Osteoblast (primary cell): ENCODE measurements around the gene NR2F1-AS1. TPM values are rescaled to one million over a fixed set of nuclear protein-coding genes. Genes with fewer than 3 reads are reported as not detected.

Experiments
- DNase-seq: peaks from one replicate; pipeline ENCODE4 v3.0.0; 2011; ENCODE audit warnings: low spot score, mixed read lengths; ENCODE audit not compliant: insufficient read length; ENCODE audit errors: missing footprints
- H2AFZ ChIP-seq: 2 replicates; pipeline ENCODE4 v1.6.0; 2011; ENCODE audit warnings: mild to moderate bottlenecking, low read length
- H3K27ac ChIP-seq: 2 replicates; pipeline ENCODE4 v1.5.1; 2011; ENCODE audit warnings: mild to moderate bottlenecking, low read depth, low read length, moderate library complexity
- H3K27me3 ChIP-seq: 2 replicates; pipeline ENCODE4 v1.6.0; 2012; ENCODE audit warnings: mild to moderate bottlenecking, control low read depth, inconsistent platforms, low read length, moderate library complexity; ENCODE audit not compliant: insufficient read depth
- H3K36me3 ChIP-seq: 2 replicates; pipeline ENCODE4 v1.5.1; 2011; ENCODE audit warnings: mild to moderate bottlenecking, low read length, control low read depth, moderate library complexity; ENCODE audit not compliant: insufficient read depth
- H3K4me1 ChIP-seq: 2 replicates; pipeline ENCODE4 v1.5.1; 2011; ENCODE audit warnings: mild to moderate bottlenecking, low read length, control low read depth, moderate library complexity; ENCODE audit not compliant: insufficient read depth
- H3K4me2 ChIP-seq: 2 replicates; pipeline ENCODE4 v1.6.0; 2011; ENCODE audit warnings: mild to moderate bottlenecking, low read length; ENCODE audit not compliant: insufficient read depth
- H3K4me3 ChIP-seq: fragments of 200-600 bp; sonication (generic); 3 replicates; pipeline ENCODE4 v1.5.1; 2012; ENCODE audit warnings: mild to moderate bottlenecking, low read length, inconsistent platforms; ENCODE audit not compliant: insufficient read depth
- H3K79me2 ChIP-seq: 2 replicates; pipeline ENCODE4 v1.6.0; 2012; ENCODE audit warnings: mild to moderate bottlenecking, low read length, control low read depth, inconsistent platforms; ENCODE audit not compliant: insufficient read depth
- H3K9me3 ChIP-seq: 2 replicates; pipeline ENCODE4 v1.5.1; 2011; ENCODE audit warnings: low read depth, low read length, control low read depth
- H4K20me1 ChIP-seq: 2 replicates; pipeline ENCODE4 v1.6.0; 2012; ENCODE audit warnings: mild to moderate bottlenecking, low read length, control low read depth; ENCODE audit not compliant: insufficient read depth
- total RNA-seq: library from RNA; depleted of rRNA; stranded (reverse); fragments of >200 nt; gene quantifications from 2 replicates; pipeline ENCODE4 v1.2.3, GENCODE V29; 2012
- TF ChIP-seq, protein P1 (sequence below): IDR thresholded peaks from 2 replicates; pipeline ENCODE4 v1.5.1; 2011; ENCODE audit warnings: mild to moderate bottlenecking, low read depth, low read length, moderate library complexity; ENCODE audit errors: extremely low read depth

NR2F1-AS1 gene
- total RNA-seq, 1 donor: 15.9 TPM

DNA sequence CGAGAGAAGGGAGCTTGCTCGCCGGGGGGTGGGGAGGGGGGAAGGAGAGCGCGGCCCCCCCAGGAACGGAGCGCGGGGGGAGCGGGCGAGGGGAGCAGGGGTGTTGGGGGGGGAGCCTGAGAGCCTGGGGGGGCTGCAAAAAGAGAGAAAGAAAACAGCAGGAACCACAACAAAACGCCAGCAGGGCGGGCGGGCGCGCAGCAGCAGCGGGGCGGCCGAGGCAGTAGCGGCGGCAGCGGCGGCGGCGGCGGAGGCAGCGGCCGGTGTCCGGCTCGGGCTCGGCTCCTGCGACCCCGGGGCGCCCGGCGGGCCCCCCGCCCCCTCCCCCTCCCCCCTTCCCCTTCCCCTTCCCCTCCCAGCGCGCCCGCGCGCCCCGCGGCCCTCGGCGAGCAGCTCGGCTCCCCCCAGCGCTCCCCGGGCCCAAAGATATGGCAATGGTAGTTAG, 3.6 kb upstream of the NR2F1-AS1 start:
- TF ChIP-seq, protein P1, sequence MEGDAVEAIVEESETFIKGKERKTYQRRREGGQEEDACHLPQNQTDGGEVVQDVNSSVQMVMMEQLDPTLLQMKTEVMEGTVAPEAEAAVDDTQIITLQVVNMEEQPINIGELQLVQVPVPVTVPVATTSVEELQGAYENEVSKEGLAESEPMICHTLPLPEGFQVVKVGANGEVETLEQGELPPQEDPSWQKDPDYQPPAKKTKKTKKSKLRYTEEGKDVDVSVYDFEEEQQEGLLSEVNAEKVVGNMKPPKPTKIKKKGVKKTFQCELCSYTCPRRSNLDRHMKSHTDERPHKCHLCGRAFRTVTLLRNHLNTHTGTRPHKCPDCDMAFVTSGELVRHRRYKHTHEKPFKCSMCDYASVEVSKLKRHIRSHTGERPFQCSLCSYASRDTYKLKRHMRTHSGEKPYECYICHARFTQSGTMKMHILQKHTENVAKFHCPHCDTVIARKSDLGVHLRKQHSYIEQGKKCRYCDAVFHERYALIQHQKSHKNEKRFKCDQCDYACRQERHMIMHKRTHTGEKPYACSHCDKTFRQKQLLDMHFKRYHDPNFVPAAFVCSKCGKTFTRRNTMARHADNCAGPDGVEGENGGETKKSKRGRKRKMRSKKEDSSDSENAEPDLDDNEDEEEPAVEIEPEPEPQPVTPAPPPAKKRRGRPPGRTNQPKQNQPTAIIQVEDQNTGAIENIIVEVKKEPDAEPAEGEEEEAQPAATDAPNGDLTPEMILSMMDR: no peak
- Histone ChIP-seq H3K79me2 (peaks cover 70% of the 10 kb centered on the region), H4K20me1 (peaks cover 10% of the 10 kb centered on the region), H3K4me1 (peaks cover 11% of the 10 kb centered on the region), H3K27ac (no peak overlapping the region), H3K4me2 (no peak overlapping the region), H3K9me3 (no peaks in the 10 kb centered on the region), H3K27me3 (no peaks in the 10 kb centered on the region), H3K36me3 (peaks cover 12% of the 10 kb centered on the region), H3K4me3 (peak overlapping the region; percentile 94), H2AFZ (no peak overlapping the region)
- DNase-seq: no peak

DNA sequence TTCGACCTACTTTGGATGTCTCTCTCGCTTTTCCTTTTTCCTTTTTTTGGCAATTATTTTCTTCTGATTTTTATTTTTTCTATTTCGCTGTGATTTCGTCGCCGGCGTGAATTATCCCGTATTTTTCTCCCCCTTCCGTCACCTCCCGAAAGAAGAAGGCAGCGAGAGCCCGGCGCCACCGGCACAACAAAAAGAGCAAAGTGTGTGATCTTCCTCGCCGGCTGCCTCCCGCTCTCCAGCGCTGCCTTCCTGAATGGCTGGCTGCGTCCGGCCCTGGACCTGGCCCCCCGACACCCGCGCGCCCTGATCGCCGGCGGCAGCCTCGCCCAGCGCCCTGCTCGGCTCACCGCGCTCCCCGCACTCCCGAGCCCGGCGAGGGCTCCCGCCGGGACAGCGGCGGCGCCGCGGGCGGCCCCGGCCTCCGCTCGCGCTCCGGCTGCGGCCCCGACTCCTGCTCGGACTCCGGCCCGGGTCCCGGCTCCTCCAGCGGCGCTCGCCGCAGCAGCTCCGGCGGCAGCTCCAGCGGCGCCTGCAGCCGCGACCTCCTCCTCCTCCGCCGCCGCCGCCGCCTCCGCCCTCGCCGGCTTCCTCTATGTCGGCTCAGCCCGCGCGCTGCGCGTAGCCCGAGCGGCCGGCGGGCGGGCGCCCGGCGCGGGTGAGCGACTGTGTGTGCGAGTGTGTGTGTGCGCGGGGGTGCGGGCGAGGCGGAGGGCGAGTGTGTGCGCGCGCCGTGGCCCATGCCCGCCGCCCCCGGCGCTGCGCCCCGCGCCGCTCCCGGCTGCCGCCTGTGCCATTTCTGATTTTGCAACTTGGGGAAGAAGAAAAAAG, 3.0 kb upstream of the NR2F1-AS1 start:
- TF ChIP-seq, protein P1: no peak
- H3K36me3 ChIP-seq: peaks cover 11% of the 10 kb centered on the region
- H3K9me3 ChIP-seq: no peaks in the 10 kb centered on the region
- H4K20me1 ChIP-seq: peaks cover 10% of the 10 kb centered on the region
- H3K4me3 ChIP-seq: peak overlapping the region; percentile 94
- H2AFZ ChIP-seq: peak overlapping the region; percentile 77
- H3K4me2 ChIP-seq: peak overlapping the region; percentile 97
- DNase-seq: peak; percentile 96
- peaks cover 11% of the 10 kb centered on the region for H3K4me1 ChIP-seq
- no peaks in the 10 kb centered on the region for H3K27me3 ChIP-seq
- H3K27ac ChIP-seq: peak overlapping the region; percentile 80
- H3K79me2 ChIP-seq: peaks cover 68% of the 10 kb centered on the region

DNA sequence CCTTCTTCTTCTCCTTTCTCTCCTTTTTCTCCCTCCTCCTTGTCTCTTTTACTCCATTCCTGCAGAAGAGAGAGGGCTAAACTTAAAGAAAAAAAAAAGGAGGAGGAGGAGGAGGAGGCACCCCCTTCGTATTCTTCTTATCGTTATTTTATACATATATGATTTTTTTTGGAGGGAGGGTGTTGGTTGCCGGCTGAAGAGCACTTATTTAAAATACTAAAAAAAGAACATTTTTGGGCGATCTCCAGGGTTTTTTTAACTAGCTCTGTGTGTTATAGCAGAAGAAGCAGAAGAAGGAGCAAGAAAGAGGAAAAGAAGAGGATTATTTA, 2.4 kb upstream of the NR2F1-AS1 start:
- peak overlapping the region; percentile 97 for H3K4me2 ChIP-seq
- H3K4me3 ChIP-seq: peak overlapping the region; percentile 94
- H3K79me2 ChIP-seq: peaks cover 68% of the 10 kb centered on the region
- no peak for DNase-seq
- no peaks in the 10 kb centered on the region for H3K9me3 ChIP-seq
- H3K27me3 ChIP-seq: no peaks in the 10 kb centered on the region
- peaks cover 14% of the 10 kb centered on the region for H3K4me1 ChIP-seq
- H2AFZ ChIP-seq: peak overlapping the region; percentile 77
- H3K27ac ChIP-seq: peak overlapping the region; percentile 80
- TF ChIP-seq, protein P1: no peak
- peaks cover 7% of the 10 kb centered on the region for H3K36me3 ChIP-seq
- H4K20me1 ChIP-seq: peaks cover 10% of the 10 kb centered on the region

DNA sequence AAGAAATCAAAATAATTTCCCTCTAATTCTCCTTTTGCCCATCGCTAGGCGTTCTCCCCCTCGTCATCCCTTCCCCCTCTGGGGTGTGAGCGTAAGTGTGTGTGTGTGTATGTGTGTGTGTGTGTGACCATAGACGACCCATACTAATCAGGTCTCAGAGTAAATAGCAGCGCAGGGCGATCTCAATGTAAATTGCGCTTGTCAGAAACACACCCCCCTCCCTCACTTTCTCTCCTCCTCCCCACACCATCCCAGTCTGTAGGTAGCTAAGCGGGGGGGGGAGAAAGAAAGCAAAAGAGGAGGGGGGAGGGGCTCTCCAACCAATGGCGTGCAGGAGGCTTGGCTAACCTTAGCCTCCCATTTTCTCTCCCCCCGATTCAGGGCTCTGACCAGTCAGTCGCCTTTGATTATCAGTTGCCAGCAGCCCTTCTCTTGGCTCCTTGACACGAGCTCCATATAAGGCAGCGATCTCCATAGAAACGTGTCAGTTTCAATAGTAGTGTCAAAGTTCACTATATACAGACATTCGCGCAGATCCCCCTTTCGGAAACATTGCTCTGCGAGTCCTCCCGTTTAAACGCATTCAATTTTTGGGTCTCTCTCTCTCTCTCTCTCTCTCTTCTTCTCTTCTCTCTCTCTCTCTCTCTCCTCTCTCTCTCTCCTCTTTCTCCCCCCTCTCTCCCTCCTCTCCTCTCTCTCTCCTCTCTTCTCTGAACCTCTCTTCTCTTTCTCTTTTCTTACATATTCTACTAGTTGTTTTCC, 1.8 kb upstream of the NR2F1-AS1 start, which contains the start of gene NR2F1:
Gene NR2F1, plus strand, starts transcription at position 546 of the 762 bp plus-strand sequence. CDS start 1,802 bp downstream, outside the sequence.
- H3K27ac ChIP-seq: peak within 1 kb of the TSS; percentile 80
- no peaks in the 10 kb centered on the region for H3K27me3 ChIP-seq
- peaks cover 14% of the 10 kb centered on the region for H3K4me1 ChIP-seq
- peaks cover 3% of the 10 kb centered on the region for H3K36me3 ChIP-seq
- H3K79me2 ChIP-seq: peaks cover 69% of the 10 kb centered on the region
- H2AFZ ChIP-seq: peak within 1 kb of the TSS; percentile 90
- peaks cover 10% of the 10 kb centered on the region for H4K20me1 ChIP-seq
- H3K4me3 ChIP-seq: peak within 1 kb of the TSS; percentile 94
- TF ChIP-seq, protein P1: no peak
- H3K4me2 ChIP-seq: peak within 1 kb of the TSS; percentile 97
- H3K9me3 ChIP-seq: no peaks in the 10 kb centered on the region
- peak; percentile 98 for DNase-seq
